Duodenal mucosa (tissue), 2 donors: ENCODE results near the gene ANXA10.
"Not testable (repeated sequence)": the region's sequence is repeated elsewhere in the genome, so short reads cannot be mapped to it uniquely, and the experiment has no call there.

Source experiments
- H3K27ac ChIP-seq: one replicate; pipeline ENCODE4 v1.7.0; 2013; ENCODE audit warnings: low read depth, low read length
- H3K27me3 ChIP-seq, 2 donors: one replicate each; pipeline ENCODE4 v1.7.0; 2013; ENCODE audit warnings: low read length in 2 of 2, control low read depth in 1 of 2; ENCODE audit not compliant: insufficient read depth in 2 of 2, control insufficient read depth in 1 of 2
- H3K36me3 ChIP-seq, 2 donors: one replicate each; pipeline ENCODE4 v1.7.0; 2013; ENCODE audit warnings: low read length in 2 of 2, control low read depth in 1 of 2; ENCODE audit not compliant: insufficient read depth in 2 of 2, control insufficient read depth in 1 of 2
- H3K4me1 ChIP-seq, 2 donors: one replicate each; pipeline ENCODE4 v1.7.0; 2013; ENCODE audit warnings: low read length in 2 of 2, control low read depth in 1 of 2; ENCODE audit not compliant: insufficient read depth in 2 of 2, control insufficient read depth in 1 of 2
- H3K4me3 ChIP-seq, 2 donors: one replicate each; pipeline ENCODE4 v1.7.0; 2013; ENCODE audit warnings: low read length in 2 of 2, low read depth in 1 of 2
- H3K9ac ChIP-seq, 2 donors: one replicate each; pipeline ENCODE4 v1.7.0; 2013; ENCODE audit warnings: low read length in 2 of 2, low read depth in 1 of 2
- H3K9me3 ChIP-seq, 2 donors: one replicate each; pipeline ENCODE4 v1.7.0; 2013; ENCODE audit warnings: low read length in 2 of 2, control low read depth in 1 of 2; ENCODE audit not compliant: control insufficient read depth in 1 of 2

The ANXA10 gene

DNA sequence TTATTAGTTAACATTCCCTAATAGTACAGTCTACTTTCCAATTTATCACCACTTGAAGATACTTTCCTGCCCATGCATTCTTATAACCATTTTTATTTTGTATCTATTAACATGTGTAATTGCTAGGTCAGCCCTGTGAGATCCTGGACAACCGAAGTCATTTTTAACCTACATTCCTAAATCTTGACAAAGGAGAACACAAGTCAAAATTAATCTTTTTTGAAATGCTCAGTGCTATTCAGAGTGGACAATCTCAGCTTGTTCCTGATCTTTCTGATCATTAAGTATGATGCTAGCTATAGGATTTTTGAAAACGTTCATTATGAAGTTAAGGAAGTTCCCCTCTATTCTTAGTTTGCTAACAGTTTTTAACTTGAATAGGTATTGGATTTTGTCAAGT lies 37.5 kb downstream of the ANXA10 start:
- no peaks in the 10 kb centered on the region for H3K4me1 ChIP-seq
- H3K27me3 ChIP-seq: no peaks in the 10 kb centered on the region

DNA sequence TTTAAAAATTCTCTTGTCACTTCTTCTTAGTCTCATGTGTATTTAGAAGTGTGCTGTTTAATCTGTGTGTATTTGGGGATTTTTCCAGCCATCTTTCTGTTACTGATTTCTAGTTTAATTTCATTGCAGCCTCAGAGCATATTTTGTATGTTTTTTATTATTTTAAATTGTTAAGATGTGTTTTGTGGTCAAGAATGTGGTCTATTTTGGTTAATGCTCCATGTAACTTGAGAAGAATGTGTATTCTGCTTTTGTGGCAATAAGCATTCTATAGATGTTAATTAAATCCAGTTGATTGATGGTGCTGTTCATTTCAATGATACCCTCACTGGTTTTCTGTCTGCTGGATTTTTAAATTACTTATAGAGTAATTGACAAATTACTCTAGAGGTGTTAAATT lies 38.9 kb downstream of the ANXA10 start:
- Histone ChIP-seq H3K9ac (no peak overlapping the region), H3K9me3 (no peaks in the 10 kb centered on the region), H3K27me3 (no peaks in the 10 kb centered on the region), H3K36me3 (no peaks in the 10 kb centered on the region), H3K4me3 (no peak overlapping the region), H3K4me1 (no peaks in the 10 kb centered on the region), H3K27ac (no peak overlapping the region)

More for the DNA sequence above, 37.5 kb downstream of the ANXA10 start:
- H3K9me3 ChIP-seq: no peaks in the 10 kb centered on the region
- no peak overlapping the region for H3K27ac ChIP-seq
- H3K9ac ChIP-seq: no peak overlapping the region
- H3K4me3 ChIP-seq: no peak overlapping the region
- H3K36me3 ChIP-seq: no peaks in the 10 kb centered on the region

DNA sequence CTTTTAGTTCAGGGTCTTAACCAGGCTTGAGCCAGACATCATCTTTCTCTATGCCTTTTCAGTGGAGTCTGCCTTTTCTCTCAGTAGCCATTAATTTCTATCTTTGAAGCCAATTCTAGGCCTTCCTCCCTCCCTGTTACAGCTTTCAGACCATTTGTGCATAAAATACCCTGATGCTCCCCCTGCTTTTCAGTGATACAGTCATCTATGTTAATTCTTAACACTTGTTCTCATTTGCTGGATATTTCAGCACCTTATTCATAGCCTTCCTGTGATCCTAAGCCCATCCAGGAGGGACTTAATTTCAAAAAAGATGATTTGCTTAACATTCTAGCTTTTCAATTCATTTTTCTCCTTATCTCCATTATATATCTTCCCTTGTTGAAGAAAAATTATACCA lies 42.3 kb downstream of the ANXA10 start:
- Histone ChIP-seq H3K36me3 (no peaks in the 10 kb centered on the region), H3K9ac (no peak overlapping the region), H3K4me3 (no peak overlapping the region), H3K9me3 (no peaks in the 10 kb centered on the region), H3K27ac (no peak overlapping the region), H3K27me3 (no peaks in the 10 kb centered on the region), H3K4me1 (no peaks in the 10 kb centered on the region)

DNA sequence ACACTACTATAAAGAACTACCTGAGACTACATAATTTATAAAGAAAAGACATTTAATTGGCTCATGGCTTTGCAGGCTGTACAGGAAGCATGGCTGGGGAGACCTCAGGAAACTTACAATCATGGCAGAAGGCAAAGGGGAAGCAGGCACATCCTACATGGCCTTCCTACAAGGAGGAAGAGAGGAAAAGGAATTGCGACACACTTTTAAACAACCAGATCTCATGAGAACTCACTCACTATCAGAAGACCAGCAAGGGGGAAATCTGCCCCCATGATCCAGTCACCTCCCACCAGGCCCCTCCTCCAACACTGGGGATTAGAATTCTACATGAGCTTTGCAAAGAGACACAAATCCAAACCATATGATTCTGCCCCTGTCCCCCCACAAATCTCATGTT lies 43.5 kb downstream of the ANXA10 start:
- H3K9ac ChIP-seq, H3K36me3 ChIP-seq, H3K27me3 ChIP-seq, H3K4me3 ChIP-seq, H3K27ac ChIP-seq, H3K9me3 ChIP-seq, H3K4me1 ChIP-seq: not testable (repeated sequence)

DNA sequence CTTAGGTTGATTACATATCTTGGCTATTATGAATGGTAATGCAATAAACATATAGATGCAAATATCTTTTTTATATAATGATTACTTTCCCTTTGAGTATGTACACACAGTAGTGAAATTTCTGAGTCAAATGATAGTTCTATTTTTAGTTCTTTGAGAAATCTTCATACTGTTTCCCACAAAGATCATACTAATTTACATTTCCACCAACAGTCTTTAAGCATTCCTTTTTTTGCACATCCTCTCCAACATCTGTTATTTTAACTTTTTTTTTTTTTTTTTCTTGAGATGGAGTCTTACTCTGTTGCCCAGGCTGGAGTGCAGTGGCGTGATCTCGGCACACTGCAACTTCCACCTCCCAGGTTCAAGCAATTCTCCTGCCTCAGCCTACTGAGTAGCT lies 45.4 kb downstream of the ANXA10 start:
- not testable (repeated sequence) for H3K9me3 ChIP-seq, H3K4me3 ChIP-seq, H3K9ac ChIP-seq, H3K4me1 ChIP-seq, H3K27me3 ChIP-seq, H3K36me3 ChIP-seq, H3K27ac ChIP-seq

DNA sequence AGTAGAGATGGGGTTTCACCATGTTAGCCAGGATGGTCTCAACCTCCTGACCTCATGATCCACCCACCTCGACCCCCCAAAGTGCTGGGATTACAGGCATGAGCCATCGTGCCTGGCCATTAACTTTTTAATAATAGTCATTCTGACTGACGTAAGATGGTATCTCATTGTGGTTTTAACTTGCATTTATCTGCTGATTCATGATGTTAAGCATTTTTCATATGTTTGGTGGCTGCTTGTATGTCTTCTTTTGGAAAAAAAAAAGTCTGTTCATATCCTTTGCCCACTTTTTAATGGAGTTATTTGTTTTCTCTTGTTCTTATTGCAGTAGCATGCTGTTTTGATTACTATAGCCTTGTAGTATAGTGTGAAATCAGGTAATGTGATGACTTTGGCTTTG lies 45.8 kb downstream of the ANXA10 start:
- Histone ChIP-seq H3K4me1 (no peaks in the 10 kb centered on the region), H3K27me3 (no peaks in the 10 kb centered on the region), H3K9ac (no peak overlapping the region), H3K4me3 (no peak overlapping the region), H3K9me3 (no peaks in the 10 kb centered on the region), H3K36me3 (no peaks in the 10 kb centered on the region), H3K27ac (no peak overlapping the region)

DNA sequence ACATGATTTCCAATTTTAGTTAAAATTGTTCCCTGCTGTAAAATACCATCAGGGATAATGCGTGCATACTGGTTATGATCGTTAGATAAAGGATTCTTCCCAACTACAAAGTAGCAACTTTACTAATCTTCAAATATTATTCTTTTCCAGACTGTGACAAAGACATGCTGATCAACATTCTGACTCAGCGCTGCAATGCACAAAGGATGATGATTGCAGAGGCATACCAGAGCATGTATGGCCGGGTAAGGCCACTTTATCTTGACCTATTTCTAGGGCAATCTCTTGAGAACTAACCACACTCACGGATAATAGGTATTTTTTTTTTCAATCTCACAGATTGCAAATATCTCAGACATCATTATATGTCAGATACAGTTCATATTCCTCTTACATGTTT lies 47.0 kb downstream of the ANXA10 start:
- Histone ChIP-seq H3K9ac (no peak overlapping the region), H3K9me3 (no peaks in the 10 kb centered on the region), H3K27me3 (no peaks in the 10 kb centered on the region), H3K27ac (no peak overlapping the region), H3K4me1 (no peaks in the 10 kb centered on the region), H3K36me3 (no peaks in the 10 kb centered on the region), H3K4me3 (no peak overlapping the region)

DNA sequence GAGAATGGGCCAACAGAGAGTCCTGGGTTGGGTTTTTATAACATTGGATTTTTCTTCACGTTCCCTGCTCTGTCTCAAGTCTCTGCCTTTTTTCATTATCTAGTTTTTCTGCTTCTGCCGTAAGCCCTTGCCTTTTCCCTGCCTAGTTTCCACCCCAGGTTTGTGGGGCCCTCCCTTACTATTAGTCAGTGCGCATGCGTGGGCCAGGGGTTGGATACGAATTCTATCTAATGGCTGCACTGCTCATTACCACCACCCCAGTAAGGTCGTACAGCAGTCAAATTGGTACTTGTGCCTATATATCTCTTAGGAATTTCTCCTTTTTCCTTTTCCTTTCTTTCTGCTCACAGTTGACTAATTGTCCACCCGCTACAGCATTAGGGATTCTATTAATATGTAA lies 49.4 kb downstream of the ANXA10 start:
- Histone ChIP-seq H3K4me3 (no peak overlapping the region), H3K9me3 (no peaks in the 10 kb centered on the region), H3K27me3 (no peaks in the 10 kb centered on the region), H3K36me3 (no peaks in the 10 kb centered on the region), H3K4me1 (no peaks in the 10 kb centered on the region), H3K9ac (no peak overlapping the region), H3K27ac (no peak overlapping the region)

DNA sequence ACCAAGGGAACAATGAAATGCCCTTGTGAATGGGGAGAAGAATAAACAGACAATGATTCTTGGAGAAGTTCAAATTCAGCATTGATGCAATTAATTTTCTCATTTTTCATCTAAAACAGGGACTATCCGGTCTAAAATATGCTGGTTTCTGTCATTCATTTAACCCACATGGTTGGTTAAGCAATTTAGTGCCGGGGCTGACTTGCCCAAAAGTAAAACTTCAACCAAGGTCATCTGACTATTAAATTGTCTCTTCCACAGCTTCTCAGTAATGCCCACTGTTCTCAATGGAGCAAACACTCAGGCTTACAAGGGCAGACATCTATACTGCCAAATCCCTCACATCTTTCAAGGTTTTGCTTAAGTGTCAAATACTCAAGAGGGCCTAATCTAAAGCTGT lies 51.3 kb downstream of the ANXA10 start:
- Histone ChIP-seq H3K9me3 (no peaks in the 10 kb centered on the region), H3K4me3 (no peak overlapping the region), H3K27ac (no peak overlapping the region), H3K27me3 (no peaks in the 10 kb centered on the region), H3K36me3 (no peaks in the 10 kb centered on the region), H3K4me1 (no peaks in the 10 kb centered on the region), H3K9ac (no peak overlapping the region)

DNA sequence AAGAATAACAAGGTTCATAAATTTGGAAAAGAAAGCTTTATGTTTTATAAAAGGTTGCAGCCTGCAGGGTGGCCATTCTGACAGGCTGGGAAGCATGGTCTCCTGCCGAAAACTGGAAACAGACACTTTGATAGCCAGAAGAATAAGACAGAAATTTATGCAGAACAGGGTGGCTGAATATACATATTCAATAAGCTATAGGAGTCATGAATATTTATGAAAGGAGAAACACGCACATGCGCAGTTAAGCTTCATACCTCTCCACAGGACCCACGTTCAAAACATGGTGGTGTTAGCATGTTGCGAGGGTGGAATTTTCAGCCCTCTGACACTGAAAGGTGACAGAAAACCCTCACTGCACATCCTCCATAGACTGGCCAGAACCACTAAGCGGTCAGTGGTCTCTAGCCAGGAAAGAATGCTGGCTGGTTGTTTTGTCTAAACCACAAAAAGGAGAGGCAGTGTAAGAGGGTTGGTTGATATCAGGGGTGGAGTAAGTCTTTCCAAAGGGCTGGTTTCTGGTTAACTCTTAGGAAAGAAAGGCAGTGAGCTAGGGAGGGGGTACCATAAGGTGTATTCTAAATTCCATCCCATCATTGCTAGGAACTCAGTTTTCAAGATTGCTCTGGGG lies 58.2 kb downstream of the ANXA10 start:
- H3K4me1 ChIP-seq: no peaks in the 10 kb centered on the region

DNA sequence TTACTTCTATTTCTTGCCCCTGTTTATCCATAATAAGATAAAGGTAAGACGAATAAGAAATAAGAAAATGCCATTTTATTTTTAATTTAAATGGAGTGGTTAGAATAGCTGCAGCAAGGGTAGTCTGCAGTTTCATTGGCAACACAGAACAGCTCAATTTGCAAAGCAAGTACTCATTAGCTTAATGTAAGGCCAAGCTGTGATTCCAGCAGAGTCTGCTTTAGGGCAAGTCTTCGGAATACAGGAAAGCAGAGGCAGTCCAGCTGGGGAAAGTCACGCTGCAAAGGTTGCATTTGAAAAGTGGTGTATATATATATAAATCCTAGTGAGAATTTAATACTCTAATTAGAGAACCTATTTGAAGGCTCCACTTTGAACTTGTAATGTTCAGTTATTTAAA lies 59.0 kb downstream of the ANXA10 start:
- no peaks in the 10 kb centered on the region for H3K4me1 ChIP-seq
- no peak overlapping the region for H3K27ac ChIP-seq

More for the DNA sequence above, 58.2 kb downstream of the ANXA10 start:
- no peaks in the 10 kb centered on the region for H3K9me3 ChIP-seq
- no peaks in the 10 kb centered on the region for H3K36me3 ChIP-seq
- H3K4me3 ChIP-seq: no peak overlapping the region
- no peak overlapping the region for H3K27ac ChIP-seq
- no peak overlapping the region for H3K9ac ChIP-seq
- H3K27me3 ChIP-seq: no peaks in the 10 kb centered on the region

More for the DNA sequence above, 59.0 kb downstream of the ANXA10 start:
- no peak overlapping the region for H3K9ac ChIP-seq
- no peaks in the 10 kb centered on the region for H3K36me3 ChIP-seq
- H3K4me3 ChIP-seq: no peak overlapping the region
- H3K27me3 ChIP-seq: no peaks in the 10 kb centered on the region
- no peaks in the 10 kb centered on the region for H3K9me3 ChIP-seq
